GM19372 (cell line): ENCODE data around the gene TTC21B.
"Not testable (repeated sequence)": the region's sequence is repeated elsewhere in the genome, so short reads cannot be mapped to it uniquely, and the experiment has no call there.

Experiments used
- ATAC-seq: cut with Tn5 transposase; IDR thresholded peaks from one replicate; pipeline ENCODE4 v1.9.1; 2021; ENCODE audit warnings: mild to moderate bottlenecking, low read depth, moderate library complexity; ENCODE audit not compliant: unreplicated experiment

The TTC21B gene

GRCh38 chr2:165889158-165889557 lies 64.4 kb downstream of the TTC21B start:
- ATAC-seq = no peak

GRCh38 chr2:165888171-165888570 lies 65.4 kb downstream of the TTC21B start:
- no peak for ATAC-seq

- ATAC-seq = no peak
These were observed 67.0 kb downstream of the TTC21B start for GRCh38 chr2:165886487-165887146.

- peak; percentile 57 for ATAC-seq
These were observed 75.7 kb downstream of the TTC21B start for GRCh38 chr2:165877565-165878550.

GRCh38 chr2:165876712-165877111 lies 76.9 kb downstream of the TTC21B start:
- ATAC-seq = no peak

- no peak for ATAC-seq
These were observed 77.3 kb downstream of the TTC21B start for GRCh38 chr2:165876269-165876668.

- ATAC-seq = peak; percentile 92
These were observed 79.0 kb downstream of the TTC21B start for GRCh38 chr2:165874445-165875039.

- ATAC-seq = no peak
These were observed 81.3 kb downstream of the TTC21B start for GRCh38 chr2:165872101-165872791.

GRCh38 chr2:165871025-165871424 lies 82.6 kb downstream of the TTC21B start:
- no peak for ATAC-seq

GRCh38 chr2:165870346-165870745 lies 83.2 kb downstream of the TTC21B start:
- ATAC-seq = no peak

GRCh38 chr2:165868211-165868610 lies 85.4 kb downstream of the TTC21B start:
- no peak for ATAC-seq

- ATAC-seq = peak; percentile 18
These were observed 89.3 kb downstream of the TTC21B start for GRCh38 chr2:165864296-165864695.

- peak; percentile 82 for ATAC-seq
These were observed 89.7 kb downstream of the TTC21B start for GRCh38 chr2:165863810-165864261.

- ATAC-seq = not testable (repeated sequence)
These were observed 92.5 kb downstream of the TTC21B start for GRCh38 chr2:165861083-165861482.

- not testable (repeated sequence) for ATAC-seq
These were observed 93.9 kb downstream of the TTC21B start for GRCh38 chr2:165859723-165860122.

GRCh38 chr2:165857876-165858275 lies 95.7 kb downstream of the TTC21B start:
- no peak for ATAC-seq

- no peak for ATAC-seq
These were observed 101.2 kb downstream of the TTC21B start for GRCh38 chr2:165852394-165852793.

GRCh38 chr2:165847001-165847400 lies 106.6 kb downstream of the TTC21B start:
- ATAC-seq = no peak

- no peak for ATAC-seq
These were observed 107.5 kb downstream of the TTC21B start for GRCh38 chr2:165846056-165846455.

GRCh38 chr2:165844216-165844615 lies 109.4 kb downstream of the TTC21B start:
- ATAC-seq = no peak
